AG04450 (cell line): ENCODE results near the gene BAHCC1. TPM values are rescaled to one million over a fixed set of nuclear protein-coding genes. Genes with fewer than 3 reads are reported as not detected.

Experiments
- CTCF ChIA-PET: fragments of 300-600, 350-600 bp; formaldehyde crosslinking; extraction: SDS; loops from one replicate; lab custom pipeline; 2022; ENCODE audit warnings: antibody characterized with exemption, inconsistent platforms; lab: Charles Lee
- POLR2A ChIA-PET: fragments of 350-600 bp; formaldehyde crosslinking; extraction: SDS; loops from one replicate; lab custom pipeline; 2021; ENCODE audit warnings: antibody characterized with exemption, inconsistent platforms; lab: Yijun Ruan, JAX
- DNase-seq: peaks from one replicate; pipeline ENCODE4 v3.0.0-alpha.2; 2011; ENCODE audit warnings: low read depth, low spot score
- H3K27ac ChIP-seq: one replicate; pipeline ENCODE4 v1.5.1; 2012; ENCODE audit warnings: low read depth, low read length, control low read depth
- H3K27me3 ChIP-seq: one replicate; pipeline ENCODE4 v1.6.0; 2012; ENCODE audit warnings: low read length; ENCODE audit not compliant: control insufficient read depth, insufficient read depth
- H3K4me3 ChIP-seq: 2 replicates; pipeline ENCODE4 v1.5.1; 2011; ENCODE audit warnings: mild to moderate bottlenecking, low read depth, low read length, control low read depth
- H3K9me3 ChIP-seq: 2 replicates; pipeline ENCODE4 v1.5.1; 2012; ENCODE audit warnings: low read length; ENCODE audit not compliant: control insufficient read depth, insufficient read depth
- polyA plus RNA-seq: library from polyadenylated mRNA; depleted of rRNA; stranded (reverse); fragments of >200 nt; gene quantifications from 2 replicates; pipeline ENCODE4 v1.2.3, GENCODE V29; 2011
- TF ChIP-seq, protein P1 (sequence below): IDR thresholded peaks from 2 replicates; pipeline ENCODE4 v1.5.1; 2011; ENCODE audit warnings: low read depth, low read length, control low read depth, inconsistent platforms

Gene BAHCC1
- polyA plus RNA-seq, 1 experiment: 1.3 TPM

DNA sequence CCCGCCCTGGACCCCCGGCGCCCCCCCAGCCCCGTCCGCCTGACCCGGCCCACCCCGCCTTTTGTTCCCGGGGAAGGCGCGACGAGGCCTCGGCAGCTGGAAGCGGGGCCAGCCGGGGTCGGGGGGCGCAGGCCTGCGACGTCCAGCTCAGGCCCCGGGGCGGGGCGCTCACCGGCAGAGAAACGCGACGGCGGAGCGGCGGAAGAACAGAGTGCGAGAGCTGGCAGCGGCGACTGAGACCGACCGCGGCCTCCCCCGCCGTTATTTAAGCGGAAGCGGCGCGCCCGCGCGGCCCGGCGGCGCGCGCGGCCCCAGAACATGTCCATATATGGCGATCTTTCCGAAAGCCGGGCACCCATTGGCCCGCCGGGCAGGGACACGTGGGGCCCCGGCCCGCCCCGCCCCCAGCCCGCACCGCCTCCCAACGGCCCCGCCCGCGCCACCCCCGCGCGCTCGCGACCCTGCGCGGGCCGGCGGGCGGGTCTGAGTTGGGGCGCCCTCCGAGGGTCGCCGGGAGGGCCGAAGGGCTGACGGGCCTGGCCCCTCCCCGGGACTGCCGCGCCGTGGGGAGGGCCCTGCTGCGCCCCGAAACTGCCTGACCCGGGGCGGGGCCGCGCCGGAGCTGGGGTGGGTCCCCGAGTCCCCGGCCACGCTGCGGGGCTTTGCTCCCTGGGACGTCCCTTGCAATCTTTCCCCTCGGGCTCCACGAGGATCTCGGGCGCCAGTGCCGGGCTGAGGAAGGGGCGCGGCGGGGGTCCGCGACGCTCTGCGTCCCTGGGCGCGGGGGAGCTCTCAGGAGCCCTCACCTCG is 117.5 kb downstream of the BAHCC1 start, which contains the start of gene ACTG1:
Gene ACTG1 (minus strand): TSS at position 238 of the 810 bp plus-strand sequence. CDS start 445 bp downstream, outside the sequence.
- peak; percentile 72 for DNase-seq
- Histone ChIP-seq H3K27ac (peak within 1 kb of the TSS; percentile 98), H3K9me3 (no peaks in the 10 kb centered on the region; the same call in 1 of the 2 replicates), H3K4me3 (peak within 1 kb of the TSS; percentile 96), H3K27me3 (no peaks in the 10 kb centered on the region)
- ChIA-PET POLR2A (interaction anchor here (0.6 to 3.4 kb wide), 14 partner anchors 10 to 190 kb away, joined by 3 to 25 read pairs (median 4); partner anchors contain the start of genes ARL16, BAHCC1, FAAP100 and HGS), CTCF (no interaction called here)
- TF ChIP-seq, protein P1, sequence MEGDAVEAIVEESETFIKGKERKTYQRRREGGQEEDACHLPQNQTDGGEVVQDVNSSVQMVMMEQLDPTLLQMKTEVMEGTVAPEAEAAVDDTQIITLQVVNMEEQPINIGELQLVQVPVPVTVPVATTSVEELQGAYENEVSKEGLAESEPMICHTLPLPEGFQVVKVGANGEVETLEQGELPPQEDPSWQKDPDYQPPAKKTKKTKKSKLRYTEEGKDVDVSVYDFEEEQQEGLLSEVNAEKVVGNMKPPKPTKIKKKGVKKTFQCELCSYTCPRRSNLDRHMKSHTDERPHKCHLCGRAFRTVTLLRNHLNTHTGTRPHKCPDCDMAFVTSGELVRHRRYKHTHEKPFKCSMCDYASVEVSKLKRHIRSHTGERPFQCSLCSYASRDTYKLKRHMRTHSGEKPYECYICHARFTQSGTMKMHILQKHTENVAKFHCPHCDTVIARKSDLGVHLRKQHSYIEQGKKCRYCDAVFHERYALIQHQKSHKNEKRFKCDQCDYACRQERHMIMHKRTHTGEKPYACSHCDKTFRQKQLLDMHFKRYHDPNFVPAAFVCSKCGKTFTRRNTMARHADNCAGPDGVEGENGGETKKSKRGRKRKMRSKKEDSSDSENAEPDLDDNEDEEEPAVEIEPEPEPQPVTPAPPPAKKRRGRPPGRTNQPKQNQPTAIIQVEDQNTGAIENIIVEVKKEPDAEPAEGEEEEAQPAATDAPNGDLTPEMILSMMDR: no peak

- peak overlapping the region; percentile 63 for H3K4me3 ChIP-seq
- CTCF ChIA-PET: no interaction called here
- H3K9me3 ChIP-seq: no peaks in the 10 kb centered on the region; the same call in 1 of the 2 replicates
- no peak for DNase-seq
- POLR2A ChIA-PET: interaction anchor here (0.6 to 3.4 kb wide), 6 partner anchors 11 to 118 kb away, joined by 4 to 25 read pairs (median 9); partner anchors contain the start of genes BAHCC1 and FAAP100
- peak overlapping the region; percentile 98 for H3K27ac ChIP-seq
- TF ChIP-seq, protein P1: no peak
- no peaks in the 10 kb centered on the region for H3K27me3 ChIP-seq
Measured at GRCh38 chr17:81513372-81513752, 118.1 kb downstream of the BAHCC1 start.

DNA sequence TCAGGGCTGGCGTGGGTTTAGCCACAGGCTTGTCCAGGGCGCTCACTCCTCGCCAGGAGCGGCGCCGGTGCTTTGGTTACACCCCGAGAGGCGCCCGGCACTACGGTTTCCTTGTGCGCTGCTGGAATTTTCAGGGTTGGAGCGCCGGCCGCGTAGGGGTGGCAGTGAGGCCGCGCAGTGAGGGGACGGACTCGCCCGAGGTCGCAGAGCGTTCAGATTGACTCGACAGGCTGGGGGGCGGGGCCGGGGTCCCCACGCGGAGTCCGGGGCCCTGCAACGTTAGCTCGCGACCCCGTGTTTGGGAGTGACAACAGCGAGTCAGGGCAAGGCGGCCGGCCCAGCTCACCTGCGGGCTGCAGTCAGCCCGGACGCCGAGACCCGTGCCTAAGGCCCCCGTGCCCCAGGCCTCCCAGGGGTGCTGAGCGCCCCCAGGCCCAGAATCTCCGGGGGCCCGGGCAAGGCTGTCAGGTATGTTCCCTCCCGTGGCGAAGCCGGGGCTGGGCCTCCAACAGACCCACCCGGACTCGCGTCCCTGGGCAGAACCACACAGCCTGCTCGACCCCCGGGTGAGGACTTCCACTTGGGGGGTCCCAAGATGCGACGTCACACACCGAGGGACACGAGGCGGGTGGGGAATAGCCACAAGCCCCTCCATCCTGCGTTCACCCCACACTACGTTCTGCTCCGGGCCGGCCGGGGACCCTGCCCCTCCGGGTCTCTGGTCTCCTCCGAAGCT is 118.7 kb downstream of the BAHCC1 start:
- TF ChIP-seq, protein P1: no peak
- Histone ChIP-seq H3K9me3 (no peaks in the 10 kb centered on the region; the same call in 1 of the 2 replicates), H3K4me3 (peak overlapping the region; percentile 63), H3K27ac (peak overlapping the region; percentile 98), H3K27me3 (no peaks in the 10 kb centered on the region)
- DNase-seq: no peak
- ChIA-PET POLR2A (interaction anchor here (1.6 to 3.4 kb wide), 4 partner anchors 12 to 119 kb away, joined by 5 to 25 read pairs (median 9); partner anchors contain the start of gene BAHCC1), CTCF (no interaction called here)

GRCh38 chr17:81514489-81514738 is 119.2 kb downstream of the BAHCC1 start:
- CTCF ChIA-PET: no interaction called here
- H3K9me3 ChIP-seq: no peaks in the 10 kb centered on the region; the same call in 1 of the 2 replicates
- no peaks in the 10 kb centered on the region for H3K27me3 ChIP-seq
- peak overlapping the region; percentile 98 for H3K27ac ChIP-seq
- POLR2A ChIA-PET: interaction anchor here (2.0 kb wide), 1 partner anchor 22 kb away, joined by 5 read pairs; no protein-coding TSS in a partner anchor
- peak overlapping the region; percentile 63 for H3K4me3 ChIP-seq
- TF ChIP-seq, protein P1: no peak
- no peak for DNase-seq
